HL-60 (cell line): ENCODE data around the gene TMEM98.

ENCODE experiments used
- DNase-seq, 2 experiments: peaks; one replicate each; pipeline ENCODE4 v3.0.0-alpha.2; 2010 to 2020; ENCODE audit warnings: low read depth in 1 of 2, low spot score in 1 of 2
- H3K27ac ChIP-seq: fragments of 250-450 bp; sonication (Bioruptor Pico); replicated peaks from 2 replicates; pipeline ENCODE4 v1.5.1; 2020; ENCODE audit warnings: mild to moderate bottlenecking, moderate library complexity
- H3K27me3 ChIP-seq: fragments of 250-450 bp; sonication (Bioruptor Pico); 2 replicates; pipeline ENCODE4 v1.5.1; 2021; ENCODE audit warnings: mild to moderate bottlenecking, moderate library complexity; ENCODE audit not compliant: insufficient read depth, poor library complexity, severe bottlenecking
- H3K4me3 ChIP-seq: replicated peaks from 2 replicates; pipeline ENCODE4 v1.5.1; 2011; ENCODE audit warnings: mild to moderate bottlenecking, control low read depth, low read length; ENCODE audit not compliant: insufficient read depth
- CTCF ChIP-seq: IDR thresholded peaks from one replicate; pipeline ENCODE4 v1.5.1; 2011; ENCODE audit warnings: low read length, control low read depth, inconsistent platforms; ENCODE audit not compliant: insufficient read depth
- GABPA ChIP-seq: IDR thresholded peaks from 2 replicates; pipeline ENCODE4 v1.6.1; 2012; ENCODE audit warnings: low read depth
- POLR2AphosphoS5 ChIP-seq: IDR thresholded peaks from 2 replicates; pipeline ENCODE4 v1.6.1; 2012; ENCODE audit warnings: low read depth
- REST ChIP-seq: IDR thresholded peaks from 2 replicates; pipeline ENCODE4 v1.6.1; 2012; ENCODE audit warnings: low read depth; ENCODE audit not compliant: insufficient replicate concordance
- SPI1 ChIP-seq: IDR thresholded peaks from 2 replicates; pipeline ENCODE4 v1.6.1; 2012; ENCODE audit warnings: low read depth, mild to moderate bottlenecking, borderline replicate concordance

Gene TMEM98

GRCh38 chr17:32914181-32914580 is 13.8 kb upstream of the TMEM98 start:
- TF ChIP-seq SPI1 (no peak), REST (no peak), POLR2AphosphoS5 (no peak), GABPA (no peak), CTCF (no peak)
- no peak overlapping the region for H3K4me3 ChIP-seq
- no peaks in the 10 kb centered on the region for H3K27me3 ChIP-seq
- no peak for DNase-seq
- no peak overlapping the region for H3K27ac ChIP-seq

GRCh38 chr17:32915245-32915644 is 12.7 kb upstream of the TMEM98 start:
- no peak for DNase-seq
- no peak for TF ChIP-seq POLR2AphosphoS5
- no peak for TF ChIP-seq REST
- H3K27me3 ChIP-seq, result no peaks in the 10 kb centered on the region
- no peak overlapping the region for H3K27ac ChIP-seq
- no peak overlapping the region for H3K4me3 ChIP-seq

GRCh38 chr17:32916134-32916533 is 11.8 kb upstream of the TMEM98 start:
- no peak overlapping the region for H3K27ac ChIP-seq
- no peaks in the 10 kb centered on the region for H3K27me3 ChIP-seq
- no peak overlapping the region for H3K4me3 ChIP-seq
- TF ChIP-seq SPI1 (no peak), GABPA (no peak), CTCF (no peak), POLR2AphosphoS5 (no peak), REST (no peak)
- DNase-seq, result no peak

GRCh38 chr17:32917081-32917480 is 10.9 kb upstream of the TMEM98 start:
- TF ChIP-seq REST (no peak), POLR2AphosphoS5 (no peak), GABPA (no peak), CTCF (no peak), SPI1 (no peak)
- H3K27ac ChIP-seq, result no peak overlapping the region
- no peak overlapping the region for H3K4me3 ChIP-seq
- H3K27me3 ChIP-seq, result no peaks in the 10 kb centered on the region
- DNase-seq, result no peak
